ENCODE measurements around the gene EVA1B.

Gene EVA1B

GRCh38 chr1:36321119-36321951 is 2.1 kb downstream of the EVA1B start:
- in situ Hi-C loops (cut with HindIII; ENCODE audit: low sequenced_read_pairs) = no loop called here

DNA sequence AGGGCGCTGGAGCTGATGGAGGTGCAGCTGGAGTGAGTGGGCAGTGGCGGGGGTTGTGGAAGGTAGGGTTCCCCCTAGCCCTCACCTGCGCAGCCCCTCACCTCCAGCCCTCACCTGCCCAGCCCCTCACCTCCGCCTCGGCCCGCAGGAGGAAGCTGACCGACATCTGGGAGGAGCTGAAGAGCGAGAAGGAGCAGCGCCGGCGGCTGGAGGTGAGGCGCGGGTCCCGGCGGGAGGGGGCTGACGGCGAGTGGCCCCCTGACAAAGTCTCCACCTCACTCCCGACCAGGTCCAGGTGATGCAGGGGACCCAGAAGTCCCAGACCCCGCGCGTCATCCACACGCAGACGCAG is 2.7 kb downstream of the EVA1B start:
- in situ Hi-C loops (cut with HindIII; ENCODE audit: low sequenced_read_pairs) = no loop called here

DNA sequence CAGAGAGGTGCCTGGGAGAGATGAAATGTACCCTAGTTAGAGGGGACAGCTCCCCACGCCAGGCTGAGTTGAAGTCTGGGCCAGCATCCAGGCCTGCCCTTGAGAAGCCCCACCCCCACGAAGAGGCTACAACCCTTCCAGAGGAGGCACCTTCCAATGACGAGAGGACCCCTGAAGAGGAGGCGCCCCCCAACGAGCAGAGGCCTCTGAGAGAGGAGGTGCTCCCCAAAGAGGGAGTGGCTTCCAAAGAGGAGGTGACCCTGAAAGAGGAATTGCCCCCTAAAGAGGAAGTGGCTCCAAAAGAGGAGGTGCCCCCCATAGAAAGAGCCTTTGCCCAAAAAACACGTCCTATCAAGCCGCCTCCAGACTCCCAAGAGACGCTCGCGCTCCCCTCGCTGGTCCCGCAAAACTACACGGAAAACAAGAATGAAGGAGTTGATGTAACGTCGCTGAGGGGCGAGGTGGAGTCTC is 3.1 kb downstream of the EVA1B start:
- in situ Hi-C loops (cut with HindIII; ENCODE audit: low sequenced_read_pairs) = no loop called here

DNA sequence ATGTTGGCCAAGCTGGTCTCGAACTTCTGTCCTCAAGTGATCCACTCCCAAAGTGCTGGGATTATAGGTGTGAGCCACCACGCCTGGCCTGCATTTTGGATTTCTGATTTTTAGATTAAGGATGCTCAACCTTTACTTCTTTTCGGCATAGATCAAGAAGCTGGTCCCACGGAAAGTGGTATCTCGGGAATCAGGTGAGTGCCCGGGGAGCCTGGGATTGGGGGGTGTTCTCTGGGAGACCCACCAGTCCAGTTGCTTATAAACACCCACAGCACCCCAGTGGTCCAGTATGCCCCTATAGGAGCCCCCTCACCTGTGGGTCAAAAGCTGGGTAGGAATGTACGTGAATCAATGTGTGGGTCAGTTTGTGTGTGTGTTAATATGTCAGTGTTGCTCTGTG is 14.0 kb downstream of the EVA1B start:
- in situ Hi-C loops (cut with HindIII; ENCODE audit: low sequenced_read_pairs) = no loop called here

GRCh38 chr1:36307601-36308330 is 15.7 kb downstream of the EVA1B start:
- in situ Hi-C loops (cut with HindIII; ENCODE audit: low sequenced_read_pairs) = no loop called here

- in situ Hi-C loops (cut with HindIII; ENCODE audit: low sequenced_read_pairs) = no loop called here
These were observed 16.5 kb downstream of the EVA1B start for GRCh38 chr1:36306902-36307456.

DNA sequence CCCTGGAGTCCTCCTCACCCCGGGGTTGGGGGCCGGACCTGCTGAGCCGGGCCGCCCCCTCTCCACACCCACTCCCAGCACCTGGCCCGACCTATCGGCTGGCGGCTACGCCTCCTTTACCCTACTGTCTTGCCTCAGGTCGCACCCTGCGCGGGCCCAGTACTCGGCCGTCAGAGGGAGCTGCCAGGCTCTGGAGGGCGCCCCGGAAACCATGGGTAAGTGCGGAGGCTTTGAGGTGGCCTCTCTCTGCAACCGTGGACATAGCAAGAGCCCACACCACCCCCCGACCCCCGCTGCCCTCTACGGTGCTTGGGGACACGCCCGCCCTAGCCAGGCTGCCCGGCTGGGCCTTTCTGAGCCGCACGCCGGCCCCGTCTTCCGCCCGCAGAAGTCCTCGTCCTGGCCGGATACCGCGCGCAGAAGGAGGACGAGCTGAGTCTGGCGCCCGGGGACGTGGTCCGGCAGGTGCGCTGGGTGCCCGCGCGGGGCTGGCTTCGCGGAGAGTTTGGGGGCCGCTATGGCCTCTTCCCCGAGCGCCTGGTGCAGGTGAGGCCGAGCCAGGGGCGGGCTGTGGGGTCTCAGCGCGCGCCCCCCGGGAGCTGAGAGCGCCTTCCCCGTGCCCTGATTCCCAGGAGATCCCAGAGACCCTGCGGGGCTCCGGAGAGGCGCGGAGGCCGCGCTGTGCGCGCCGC is 17.1 kb downstream of the EVA1B start, which contains the start of gene SH3D21:
TSS of gene SH3D21 (plus strand) at position 159 of the 692 bp plus-strand sequence. CDS start at position 212, 53 bp downstream.
- in situ Hi-C loops (cut with HindIII; ENCODE audit: low sequenced_read_pairs) = no loop called here

- in situ Hi-C loops (cut with HindIII; ENCODE audit: low sequenced_read_pairs) = no loop called here
These were observed 17.6 kb downstream of the EVA1B start for GRCh38 chr1:36305915-36306209.

DNA sequence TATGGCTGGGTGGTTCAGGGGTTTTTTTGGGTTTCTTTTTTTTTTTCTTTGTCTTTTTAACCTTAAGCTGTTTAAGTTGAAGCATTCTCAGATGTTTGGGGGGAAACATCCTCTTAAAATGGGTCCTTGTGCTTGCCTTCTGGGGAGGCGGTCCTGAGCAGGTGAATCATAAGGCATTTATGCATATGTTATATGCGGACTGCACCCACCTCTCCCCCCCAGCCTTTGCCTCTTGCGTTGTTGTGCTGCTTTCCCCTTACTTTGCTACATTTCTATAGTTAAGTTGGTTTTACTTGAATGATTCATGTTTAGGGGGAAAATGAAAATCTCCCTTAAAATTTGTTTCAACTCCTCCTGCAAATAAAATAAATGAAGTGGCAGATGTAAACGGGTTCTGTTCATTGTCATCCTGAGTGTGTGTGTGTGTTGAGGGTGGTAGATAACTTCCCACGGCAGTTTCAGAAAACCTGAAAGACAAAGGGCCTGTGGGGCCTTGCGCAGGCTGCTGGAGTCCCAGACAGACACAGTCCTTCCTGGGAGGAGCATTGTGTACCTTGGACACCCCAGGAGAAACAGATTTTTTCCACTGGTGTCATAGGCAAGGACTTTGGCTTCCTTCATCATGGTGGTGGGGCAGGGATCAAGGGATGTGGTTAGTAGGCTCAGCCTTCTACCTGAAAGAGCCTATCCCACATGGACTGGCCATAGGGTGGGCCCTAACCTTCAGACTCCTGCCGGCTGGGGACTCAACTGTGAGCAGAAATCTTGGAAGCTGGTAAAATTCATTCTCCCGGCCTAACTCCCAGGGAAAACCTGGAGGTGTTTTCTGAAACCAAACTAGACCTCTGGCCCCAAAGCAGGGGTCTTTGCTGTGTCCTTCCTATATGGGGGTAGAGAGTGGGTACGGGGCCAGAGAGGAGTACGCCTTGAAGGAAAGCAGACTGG is 18.2 kb downstream of the EVA1B start:
- in situ Hi-C loops (cut with HindIII; ENCODE audit: low sequenced_read_pairs) = no loop called here

GRCh38 chr1:36304521-36304920 is 18.9 kb downstream of the EVA1B start:
- in situ Hi-C loops (cut with HindIII; ENCODE audit: low sequenced_read_pairs) = no loop called here

- in situ Hi-C loops (cut with HindIII; ENCODE audit: low sequenced_read_pairs) = no loop called here
These were observed 19.6 kb downstream of the EVA1B start for GRCh38 chr1:36303650-36304360.

DNA sequence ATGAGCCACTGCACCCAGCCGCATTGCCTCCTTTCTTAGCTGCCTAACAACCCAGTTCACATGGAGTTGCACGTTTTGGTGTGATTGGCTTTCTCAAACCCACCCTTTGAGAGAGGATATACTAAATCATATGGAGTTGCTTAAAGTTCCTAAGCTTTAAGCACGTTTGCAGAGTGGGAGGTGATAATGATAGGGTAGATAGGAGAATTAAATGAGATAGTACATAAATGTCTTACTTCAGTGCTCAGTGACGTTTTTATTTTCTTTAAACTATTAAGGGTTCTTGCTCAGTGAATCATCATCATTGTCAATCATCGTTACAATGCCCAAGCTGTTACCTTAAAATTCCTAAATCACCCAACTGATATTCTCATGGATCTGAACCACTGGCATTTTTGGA is 20.2 kb downstream of the EVA1B start:
- in situ Hi-C loops (cut with HindIII; ENCODE audit: low sequenced_read_pairs) = no loop called here

DNA sequence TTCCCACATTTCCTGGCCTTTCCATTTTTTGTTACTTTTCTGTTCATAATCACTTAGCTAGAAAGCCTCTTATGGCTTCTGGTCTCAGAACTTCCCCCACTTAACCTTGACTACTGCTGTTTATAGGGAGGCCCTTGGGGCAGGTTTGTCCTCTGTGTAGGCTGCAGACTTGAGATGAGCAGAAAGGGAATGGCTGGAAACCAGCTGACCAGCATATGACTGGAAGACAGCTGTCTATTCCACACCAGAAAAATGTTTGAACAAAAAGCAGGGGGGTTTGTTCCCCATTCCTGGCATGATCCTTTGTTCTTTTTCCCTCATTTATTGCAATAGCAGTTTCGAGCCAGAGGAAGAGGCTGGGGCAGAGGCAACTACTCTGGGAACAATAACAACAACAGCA is 22.2 kb downstream of the EVA1B start:
- in situ Hi-C loops (cut with HindIII; ENCODE audit: low sequenced_read_pairs) = no loop called here

- in situ Hi-C loops (cut with HindIII; ENCODE audit: low sequenced_read_pairs) = no loop called here
These were observed 22.9 kb downstream of the EVA1B start for GRCh38 chr1:36300526-36300925.

DNA sequence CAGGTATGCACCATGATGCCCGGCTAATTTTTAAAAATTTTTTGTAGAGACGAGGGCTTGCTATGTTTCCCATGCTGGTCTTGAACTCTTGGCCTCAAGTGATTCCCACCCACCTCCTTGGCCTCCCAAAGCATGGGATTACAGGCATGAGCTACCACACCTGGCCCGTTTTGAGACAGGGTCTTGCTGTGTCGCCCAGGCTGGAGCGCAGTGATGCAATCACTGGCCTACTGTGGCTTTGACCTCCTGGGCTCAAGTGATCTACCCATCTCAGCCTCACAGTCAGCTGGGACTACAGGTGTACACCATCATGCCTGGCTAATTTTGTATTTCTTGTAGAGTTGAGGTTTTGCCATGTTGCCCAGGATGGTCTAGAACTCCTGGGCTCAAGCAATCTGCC is 24.8 kb downstream of the EVA1B start:
- in situ Hi-C loops (cut with HindIII; ENCODE audit: low sequenced_read_pairs) = loop anchor here (5.0 kb wide), 1 partner anchor 56 kb away; no protein-coding TSS in a partner anchor

DNA sequence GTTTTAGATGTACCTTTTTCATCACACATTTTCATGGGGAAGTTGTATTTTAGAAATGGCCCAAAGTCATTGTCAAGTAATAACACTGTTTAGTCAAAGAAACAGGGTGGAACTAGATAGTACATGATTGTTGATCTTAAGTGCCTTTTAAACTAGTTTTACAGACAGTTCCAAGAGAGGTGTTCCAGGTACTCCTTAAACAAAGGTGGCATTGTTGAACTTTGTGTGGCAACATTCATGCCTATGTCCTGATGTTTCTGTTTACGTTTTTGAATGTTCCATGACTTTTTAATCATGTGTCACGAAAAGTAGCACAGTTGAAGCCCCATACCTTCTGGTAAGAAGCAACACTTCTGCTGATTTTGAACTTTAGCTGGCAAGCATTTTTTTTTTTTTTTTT is 26.4 kb downstream of the EVA1B start:
- in situ Hi-C loops (cut with HindIII; ENCODE audit: low sequenced_read_pairs) = loop anchor here (5.0 kb wide), 1 partner anchor 55 kb away; no protein-coding TSS in a partner anchor

DNA sequence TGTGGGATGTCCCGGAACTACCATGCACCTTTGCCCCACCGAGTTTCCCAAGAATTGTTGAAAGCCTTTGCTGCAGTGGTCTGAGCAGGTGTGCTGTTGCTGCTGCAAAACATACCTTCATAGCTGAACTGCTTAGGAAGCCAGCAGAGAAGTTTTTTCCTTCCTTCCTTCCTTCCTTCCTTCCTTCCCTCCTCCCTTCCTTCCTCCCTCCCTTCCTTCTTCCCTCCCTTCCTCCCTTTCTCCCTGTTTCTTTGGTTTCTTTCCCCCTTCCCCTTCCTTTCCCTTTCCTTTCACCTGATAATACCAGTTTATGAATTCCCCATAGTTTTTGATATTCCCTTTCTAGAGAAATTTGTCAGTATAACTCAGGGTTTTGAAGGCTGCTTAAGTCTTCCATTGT is 28.1 kb downstream of the EVA1B start:
- in situ Hi-C loops (cut with HindIII; ENCODE audit: low sequenced_read_pairs) = loop anchor here (5.0 kb wide), 1 partner anchor 53 kb away; no protein-coding TSS in a partner anchor

- in situ Hi-C loops (cut with HindIII; ENCODE audit: low sequenced_read_pairs) = no loop called here
These were observed 35.9 kb downstream of the EVA1B start for GRCh38 chr1:36287595-36287994.

- in situ Hi-C loops (cut with HindIII; ENCODE audit: low sequenced_read_pairs) = no loop called here
These were observed 36.6 kb downstream of the EVA1B start for GRCh38 chr1:36286802-36287201.

All from endothelial cell of hepatic sinusoid (primary cell).